Fibroblast of skin of left quadriceps (primary cell): ENCODE results near the gene TMEM255B.
"Not testable (repeated sequence)": the region's sequence is repeated elsewhere in the genome, so short reads cannot be mapped to it uniquely, and the experiment has no call there.

Experiments
- DNase-seq, 2 experiments: peaks; one replicate each; pipeline ENCODE4 v3.0.0-alpha.2; 2013; ENCODE audit warnings: low read depth in 2 of 2

TMEM255B gene

DNA sequence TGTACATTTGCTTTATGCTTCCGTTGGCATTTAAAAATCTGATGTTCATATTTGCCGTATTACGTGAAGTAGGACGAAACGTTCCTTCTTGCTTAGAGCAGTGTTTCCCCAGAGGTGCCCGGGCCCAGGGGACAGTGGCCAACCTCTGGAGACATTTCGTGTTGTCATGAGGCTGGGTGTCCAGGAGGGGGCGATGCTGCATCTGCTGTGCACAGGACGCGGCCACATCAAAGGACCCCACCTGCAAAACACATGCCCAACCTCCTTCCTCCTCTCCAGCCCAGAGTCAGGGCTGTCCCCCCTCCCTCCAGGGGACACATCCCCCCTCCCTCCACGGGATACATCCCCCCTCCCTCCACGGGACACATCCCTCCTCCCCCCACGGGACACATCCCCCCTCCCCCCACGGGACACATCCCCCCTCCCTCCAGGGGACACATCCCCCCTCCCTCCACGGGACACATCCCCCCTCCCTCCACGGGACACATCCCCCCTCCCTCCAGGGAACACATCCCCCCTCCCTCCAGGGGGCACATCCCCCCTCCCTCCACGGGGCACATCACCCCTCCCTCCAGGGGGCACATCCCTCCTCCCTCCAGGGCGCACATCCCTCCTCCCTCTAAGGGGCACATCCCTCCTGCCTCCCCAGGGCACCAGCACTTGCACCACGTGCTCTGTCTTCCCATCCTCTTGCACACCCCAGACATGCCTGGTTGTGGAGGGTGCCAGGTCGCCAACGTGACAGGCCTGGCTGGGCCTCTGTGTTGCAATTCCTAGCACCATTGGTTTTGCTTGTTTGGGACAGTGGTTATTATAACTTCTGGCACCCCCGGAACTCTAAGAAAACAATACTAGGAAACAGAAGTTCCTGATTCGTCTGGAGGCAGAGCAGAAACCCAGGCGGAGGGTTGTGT, 58.2 kb downstream of the TMEM255B start:
- DNase-seq: no peak

DNA sequence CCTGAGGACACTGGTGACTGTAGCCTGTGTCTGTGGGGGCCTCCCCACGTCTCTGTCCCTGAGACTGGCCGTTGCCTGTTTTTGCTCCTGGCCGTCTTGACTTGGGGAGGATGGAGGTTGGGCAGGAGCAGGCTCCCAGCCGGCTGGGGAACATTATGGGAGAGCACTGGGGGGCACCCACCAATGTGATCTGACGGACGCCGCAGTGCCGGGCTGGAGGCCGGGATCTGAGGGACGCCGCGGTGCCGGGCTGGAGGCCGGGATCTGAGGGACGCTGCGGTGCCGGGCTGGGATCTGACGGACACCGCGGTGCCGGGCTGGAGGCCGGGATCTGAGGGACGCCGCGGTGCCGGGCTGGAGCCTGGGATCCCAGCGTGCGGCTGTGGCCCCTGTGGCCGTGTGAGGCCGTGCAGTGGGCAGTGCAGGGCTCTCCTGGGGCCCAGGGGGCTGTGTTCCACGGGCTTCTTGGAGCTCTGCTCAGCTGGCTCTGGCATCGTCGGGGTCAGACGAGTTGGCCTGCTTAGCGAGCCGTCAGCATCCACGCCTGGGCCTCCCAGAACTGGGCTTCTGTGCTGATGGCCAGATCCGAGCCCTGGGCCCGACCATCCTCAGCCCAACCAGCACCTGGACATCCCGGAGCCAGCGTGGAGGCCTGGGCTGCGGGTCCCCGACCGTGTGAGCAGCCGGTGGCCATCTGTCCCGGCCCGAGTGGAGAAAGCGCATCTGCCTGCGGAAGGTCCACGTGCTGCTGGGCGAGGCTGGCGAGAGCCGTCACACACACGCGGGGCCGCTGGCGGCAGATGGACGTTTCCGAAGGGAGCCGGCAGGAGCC, 59.0 kb downstream of the TMEM255B start:
- DNase-seq: no peak

DNA sequence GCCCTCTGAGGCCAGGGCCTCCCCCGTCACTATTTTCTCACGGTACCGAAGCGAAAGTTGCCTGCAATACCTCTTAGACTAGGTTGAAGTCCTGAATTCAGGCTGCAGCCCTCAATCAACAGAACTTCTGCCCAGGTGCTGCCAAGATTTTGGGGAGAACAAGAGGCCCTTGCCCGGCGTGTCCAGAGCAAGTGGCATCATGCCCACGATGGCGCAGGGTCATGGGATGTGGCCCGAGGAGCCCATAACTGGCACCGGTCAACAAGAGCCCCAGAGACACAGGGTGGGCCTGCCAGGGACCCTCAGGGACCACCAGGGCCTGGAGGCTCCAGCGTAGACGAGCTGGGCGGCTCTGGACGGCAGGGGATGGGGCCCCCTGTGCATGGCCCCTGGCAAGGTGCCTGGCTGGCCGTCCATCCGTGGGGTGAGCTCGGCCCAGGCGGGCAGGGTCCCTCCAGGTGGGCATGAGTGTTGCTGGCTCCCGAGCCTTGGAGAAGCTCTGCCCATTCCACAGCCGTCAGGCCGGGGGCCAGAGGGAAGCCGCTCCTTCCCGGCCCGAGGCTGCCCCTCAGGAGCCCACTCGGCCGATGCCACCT, 59.8 kb downstream of the TMEM255B start:
- no peak for DNase-seq

DNA sequence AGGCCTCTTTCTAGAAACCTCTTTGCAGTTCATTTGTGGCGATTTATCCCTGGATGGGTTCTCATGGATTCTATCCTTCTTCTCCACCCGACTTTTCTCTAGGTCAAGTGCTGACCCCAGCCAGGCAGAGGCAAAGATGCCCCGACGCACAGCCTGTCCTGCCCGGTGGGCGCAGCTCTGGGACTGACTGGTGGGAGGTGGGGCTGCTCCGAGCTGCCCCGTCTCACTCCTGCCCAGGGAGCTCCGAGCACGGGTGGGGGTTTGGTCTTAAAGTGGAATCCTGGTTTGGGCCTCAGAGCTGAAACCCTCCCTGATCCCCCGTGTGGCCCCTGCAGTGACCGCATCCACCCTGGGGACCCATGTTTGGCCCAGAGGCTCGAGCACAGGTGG, 60.3 kb downstream of the TMEM255B start:
- no peak for DNase-seq

DNA sequence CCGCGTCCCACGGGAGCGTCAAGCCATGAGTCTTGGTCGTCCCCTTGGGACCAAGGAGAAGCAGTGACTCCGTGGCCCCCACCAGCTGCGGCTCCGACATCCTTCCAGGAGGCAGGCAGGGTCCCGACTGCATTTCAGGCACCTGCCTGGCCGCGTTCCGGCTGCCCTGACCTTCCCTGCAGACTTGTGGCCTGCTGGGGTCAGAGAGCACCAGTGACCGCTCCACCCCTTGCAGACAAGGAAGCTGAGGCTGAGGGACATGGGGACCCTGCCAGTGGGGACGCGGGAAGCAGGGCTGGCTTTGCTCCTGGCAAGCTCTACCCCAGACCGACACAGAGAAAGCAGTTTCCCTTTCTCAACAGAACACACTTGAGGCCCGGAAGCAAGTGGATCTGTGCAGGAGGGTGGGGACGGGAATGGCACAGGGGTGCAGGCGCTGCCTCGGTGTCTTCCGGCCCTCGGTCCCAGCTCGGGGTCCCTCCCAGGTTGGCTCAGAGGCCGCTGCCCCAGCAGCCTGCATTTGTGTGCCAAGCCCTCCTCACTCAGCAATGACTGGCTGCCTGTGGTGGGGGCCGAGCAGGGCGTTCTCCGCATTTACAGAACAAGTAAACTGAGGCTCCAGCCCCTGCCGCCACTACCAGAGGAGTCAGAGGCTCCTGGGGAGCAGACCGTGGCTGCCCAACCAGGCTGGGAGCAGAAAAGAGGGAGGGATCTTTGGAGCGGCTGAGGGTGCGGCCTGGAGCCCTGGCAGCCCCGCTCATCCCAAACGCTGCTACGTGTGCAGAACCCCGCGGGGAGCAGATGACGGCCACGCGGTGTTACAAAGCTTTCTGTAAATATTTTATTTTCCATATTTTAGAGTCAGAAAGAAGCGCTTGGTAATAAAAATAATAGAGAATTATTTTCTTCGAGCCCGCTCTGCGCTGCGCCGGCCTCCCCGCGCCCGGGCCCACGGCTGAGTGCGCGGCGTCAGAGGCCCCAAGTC, 61.0 kb downstream of the TMEM255B start:
- no peak for DNase-seq

DNA sequence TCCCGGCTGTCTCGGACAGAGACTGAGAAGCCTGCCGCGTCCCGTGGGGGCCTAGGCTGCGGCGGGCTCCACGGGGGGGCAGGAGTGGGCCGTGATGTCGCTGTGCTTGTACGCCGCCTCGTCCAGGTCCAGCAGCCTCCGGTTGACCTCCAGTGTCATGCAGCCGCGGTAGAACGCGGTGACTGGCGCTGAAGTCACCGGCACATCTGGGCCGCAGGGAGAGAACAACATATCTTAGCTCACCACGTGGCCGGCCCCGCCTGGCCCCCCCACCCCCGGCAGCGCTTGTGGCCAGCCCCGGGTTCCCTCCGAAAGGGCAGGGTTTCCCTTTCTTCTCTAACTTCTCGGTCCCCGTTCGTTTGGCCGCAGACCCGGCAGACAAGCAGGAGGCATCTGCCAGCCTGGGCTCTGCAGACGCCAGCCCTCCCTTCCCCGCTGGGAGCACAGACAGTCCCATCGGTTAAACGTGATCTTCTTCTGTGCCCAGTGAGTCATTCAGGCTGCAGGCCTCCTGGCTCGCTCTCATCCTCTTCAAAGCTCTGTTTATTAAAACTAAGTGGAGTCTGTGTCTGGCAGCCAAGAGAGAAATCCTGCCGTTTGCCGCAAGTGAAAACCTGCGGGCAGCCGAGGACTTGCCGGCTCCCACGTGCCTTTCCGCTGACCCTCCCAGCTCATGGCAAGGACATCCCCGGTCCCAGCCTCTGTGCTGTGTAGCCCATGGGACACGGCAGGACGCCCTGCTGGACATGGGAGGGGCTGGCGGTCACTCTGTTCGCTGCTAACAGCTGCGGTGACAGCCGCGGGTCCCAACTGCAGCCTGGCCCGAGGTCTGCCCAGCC, 62.0 kb downstream of the TMEM255B start:
- peak; percentile 91 to 92 for DNase-seq

DNA sequence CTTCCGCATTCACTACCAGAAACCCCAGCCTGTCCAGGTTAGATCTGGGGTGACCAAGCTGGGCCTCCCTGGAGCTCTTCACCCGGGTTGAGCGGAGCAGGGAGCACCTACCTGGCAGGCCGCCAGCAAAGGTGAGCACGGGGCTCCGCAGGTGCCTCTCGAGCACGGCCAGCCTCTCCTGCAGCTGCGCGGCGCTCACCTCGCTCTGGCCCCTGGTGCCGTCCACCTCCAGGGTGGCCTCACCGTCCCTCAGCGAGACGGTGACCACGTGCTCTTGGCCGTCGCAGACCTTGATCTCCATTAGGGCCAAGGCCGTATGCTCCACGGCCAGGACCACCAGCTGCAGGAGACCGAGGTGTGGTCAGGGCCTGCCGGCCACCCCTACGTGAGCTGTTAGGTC, 62.8 kb downstream of the TMEM255B start:
- no peak for DNase-seq

DNA sequence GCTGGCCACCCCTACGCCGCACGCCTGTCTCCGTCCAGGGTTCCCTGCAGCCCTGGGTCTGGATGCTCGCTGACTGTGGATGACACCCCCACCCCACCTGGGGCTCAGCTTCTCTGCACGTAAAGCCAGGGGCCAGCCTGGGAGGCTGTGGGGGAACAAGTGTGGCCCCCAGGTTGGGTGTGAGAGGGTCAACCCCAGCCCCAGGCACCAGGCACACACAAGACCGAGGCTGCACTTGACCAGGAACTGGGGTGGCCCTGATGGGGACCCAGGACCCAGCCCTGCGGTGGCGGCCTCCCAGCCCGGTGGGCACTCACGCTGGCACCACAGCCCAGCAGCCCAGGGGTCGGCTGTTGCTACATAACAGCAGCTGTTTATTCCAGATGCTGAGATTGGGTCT, 63.2 kb downstream of the TMEM255B start:
- no peak for DNase-seq

DNA sequence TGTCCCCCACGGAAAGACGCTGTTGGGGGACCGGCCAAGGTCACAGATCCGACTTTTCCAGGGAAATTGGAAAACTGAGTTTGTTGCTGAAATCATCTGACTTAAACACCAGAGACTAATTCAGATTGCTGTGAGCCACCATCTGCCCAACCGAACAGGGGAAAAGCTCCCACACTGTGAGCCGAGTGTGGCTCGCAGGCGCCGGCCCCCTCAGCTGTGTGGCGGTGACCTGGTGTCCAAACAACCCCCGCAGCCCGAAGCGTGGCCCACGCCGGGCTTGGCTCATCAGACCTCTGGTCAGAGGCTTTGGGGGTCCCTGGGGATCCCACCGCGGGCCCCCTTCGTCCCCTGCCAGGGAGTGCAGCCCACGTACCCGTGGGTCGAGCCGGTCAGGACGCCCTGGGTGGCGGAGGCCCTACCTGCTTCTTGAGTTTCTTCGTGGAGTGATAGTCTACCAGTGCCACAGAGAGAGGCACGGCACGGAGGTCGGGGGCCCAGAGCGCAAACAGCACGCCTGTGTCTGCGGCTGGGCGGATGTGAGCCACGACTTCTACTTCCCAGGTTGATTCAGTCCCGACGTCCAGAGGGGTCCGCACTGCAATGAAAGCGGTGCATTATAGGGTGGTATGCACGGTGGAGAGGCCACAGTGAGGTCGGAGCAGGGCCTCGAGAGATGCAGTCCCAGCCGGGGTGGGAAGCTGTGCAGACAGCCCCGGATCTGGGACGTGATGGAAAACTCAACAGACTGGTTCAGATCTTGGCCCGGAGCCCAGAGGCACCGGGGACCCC, 64.1 kb downstream of the TMEM255B start:
- DNase-seq: no peak

DNA sequence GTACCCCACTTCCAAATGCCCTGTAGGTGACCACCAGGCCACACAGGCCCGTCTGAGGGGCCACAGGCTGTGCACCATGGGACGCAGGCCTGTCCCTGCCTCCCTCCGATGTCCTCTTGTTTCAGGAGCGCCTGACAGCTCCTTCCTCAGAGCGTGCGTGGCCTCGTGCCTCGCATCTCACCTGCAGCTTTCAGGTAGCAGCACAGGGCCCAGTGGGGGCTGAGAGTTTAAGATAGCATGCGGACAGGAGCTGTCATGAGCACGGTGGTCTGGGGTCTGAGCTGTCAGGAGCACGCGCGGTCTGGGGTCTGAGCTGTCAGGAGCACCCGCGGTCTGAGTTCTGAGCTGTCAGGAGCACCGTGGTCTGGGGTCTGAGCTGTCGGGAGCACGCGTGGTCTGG, 64.7 kb downstream of the TMEM255B start:
- no peak for DNase-seq

DNA sequence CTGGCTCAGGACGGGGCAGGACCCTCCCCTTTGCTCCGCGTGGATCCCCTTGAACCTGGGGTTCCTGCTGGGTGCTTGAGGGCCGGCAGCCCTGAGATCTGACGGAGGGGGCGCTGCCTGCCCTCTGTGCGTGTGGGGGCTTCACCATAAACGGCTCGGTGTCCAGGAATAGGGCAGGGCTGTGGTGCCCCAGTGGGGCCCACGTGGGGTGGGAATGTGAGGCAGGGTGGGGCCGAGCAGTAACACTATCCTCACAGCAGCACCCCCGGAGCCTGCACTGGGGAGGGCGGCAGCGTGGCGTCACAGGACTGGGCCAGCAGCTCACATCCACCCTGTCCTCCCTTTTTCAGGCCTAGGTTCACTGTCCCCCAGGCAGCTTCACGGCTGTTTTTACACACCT, 66.8 kb downstream of the TMEM255B start:
- no peak for DNase-seq

DNA sequence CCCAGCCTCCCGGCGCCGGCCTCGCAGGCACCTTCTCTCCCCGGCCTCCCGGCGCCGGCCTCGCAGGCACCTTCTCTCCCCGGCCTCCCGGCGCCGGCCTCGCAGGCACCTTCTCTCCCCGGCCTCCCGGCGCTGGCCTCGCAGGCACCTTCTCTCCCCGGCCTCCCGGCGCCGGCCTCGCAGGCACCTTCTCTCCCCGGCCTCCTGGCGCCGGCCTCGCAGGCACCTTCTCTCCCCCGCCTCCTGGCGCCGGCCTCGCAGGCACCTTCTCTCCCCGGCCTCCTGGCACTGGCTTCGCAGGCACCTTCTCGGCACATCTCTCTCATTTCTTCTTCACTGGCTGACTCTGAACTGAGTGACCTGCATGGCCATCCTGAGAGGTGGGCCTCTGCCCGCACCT, 67.4 kb downstream of the TMEM255B start:
- DNase-seq: not testable (repeated sequence)

DNA sequence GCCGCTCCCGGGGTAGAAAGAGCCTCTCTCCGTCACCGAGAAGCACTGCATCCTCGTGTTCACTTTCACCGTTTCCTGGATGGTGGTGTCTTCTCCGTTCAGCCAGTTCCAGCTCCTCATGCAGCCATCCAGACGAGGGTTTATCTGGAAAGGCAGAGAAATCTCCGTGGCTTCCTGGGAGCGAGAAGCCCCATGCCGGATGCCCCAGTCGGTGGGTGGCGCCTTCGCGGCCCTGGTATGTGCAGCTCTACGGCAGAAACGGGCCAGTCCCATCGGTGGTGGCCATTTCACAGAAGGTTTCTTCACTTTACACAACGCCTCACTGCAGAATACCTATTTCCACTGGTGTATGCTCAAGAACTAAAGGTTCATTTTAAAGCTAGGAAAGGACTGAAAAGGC, 68.0 kb downstream of the TMEM255B start:
- no peak for DNase-seq

DNA sequence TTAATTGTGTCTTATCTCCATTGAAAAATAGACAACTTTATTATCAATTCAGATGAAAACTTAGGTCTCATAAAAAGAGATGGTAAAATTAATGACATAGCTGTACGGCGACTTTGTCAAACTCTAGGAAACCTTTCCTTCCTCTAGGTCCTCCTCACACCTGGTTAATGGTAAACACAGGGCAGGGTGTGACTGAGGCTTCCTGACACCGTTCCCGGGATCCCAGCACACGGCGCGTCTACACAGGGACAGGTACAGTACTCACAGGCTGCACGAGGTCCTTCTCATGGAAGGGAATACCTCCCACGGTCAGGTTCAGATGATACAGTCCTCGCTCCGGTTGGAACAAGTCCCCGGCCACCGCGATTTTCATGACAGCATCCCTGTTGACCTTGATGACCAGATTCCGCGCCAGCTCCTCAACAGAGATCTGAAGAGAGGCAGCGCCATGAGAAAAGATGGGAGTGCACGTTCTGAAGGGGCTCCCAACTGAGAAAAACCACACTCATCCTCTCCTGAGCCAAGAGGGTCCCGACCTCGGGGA, 69.3 kb downstream of the TMEM255B start:
- DNase-seq: no peak

DNA sequence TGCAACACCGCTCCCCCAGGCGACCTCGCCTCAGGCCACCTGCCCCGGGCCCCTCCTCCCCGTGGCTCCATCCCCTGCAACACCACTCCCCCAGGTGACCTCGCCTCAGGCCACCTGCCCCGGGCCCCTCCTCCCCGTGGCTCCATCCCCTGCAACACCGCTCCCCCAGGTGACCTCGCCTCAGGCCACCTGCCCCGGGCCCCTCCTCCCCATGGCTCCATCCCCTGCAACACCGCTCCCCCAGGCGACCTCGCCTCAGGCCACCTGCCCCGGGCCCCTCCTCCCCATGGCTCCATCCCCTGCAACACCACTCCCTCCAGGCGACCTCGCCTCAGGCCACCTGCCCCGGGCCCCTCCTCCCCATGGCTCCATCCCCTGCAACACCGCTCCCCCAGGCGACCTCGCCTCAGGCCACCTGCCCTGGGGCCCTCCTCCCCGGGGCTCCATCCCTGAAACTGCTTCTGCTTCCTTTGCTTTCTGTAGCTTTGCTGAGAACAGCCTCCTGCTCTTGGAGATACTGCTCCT, 71.5 kb downstream of the TMEM255B start:
- not testable (repeated sequence) for DNase-seq

DNA sequence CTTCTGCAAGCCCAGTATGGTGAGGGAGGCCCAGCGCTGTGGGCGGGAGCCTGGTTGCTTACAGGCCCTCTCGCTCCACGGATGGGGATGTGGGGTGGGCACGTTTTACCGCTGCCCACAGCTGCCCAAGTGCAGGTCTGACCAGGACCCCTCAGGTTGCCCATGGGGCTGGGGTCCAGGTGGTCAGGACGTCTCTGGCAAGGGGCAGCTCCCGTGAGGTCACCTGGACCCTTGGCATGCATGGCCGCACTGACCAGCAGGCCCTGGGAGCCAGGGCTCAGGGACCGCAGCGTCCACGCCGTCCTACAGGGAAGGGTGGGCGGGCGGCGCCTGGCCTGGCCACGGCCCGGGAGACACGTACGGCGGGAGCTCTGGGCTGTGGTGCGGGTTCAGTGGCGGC, 72.0 kb downstream of the TMEM255B start:
- no peak for DNase-seq

DNA sequence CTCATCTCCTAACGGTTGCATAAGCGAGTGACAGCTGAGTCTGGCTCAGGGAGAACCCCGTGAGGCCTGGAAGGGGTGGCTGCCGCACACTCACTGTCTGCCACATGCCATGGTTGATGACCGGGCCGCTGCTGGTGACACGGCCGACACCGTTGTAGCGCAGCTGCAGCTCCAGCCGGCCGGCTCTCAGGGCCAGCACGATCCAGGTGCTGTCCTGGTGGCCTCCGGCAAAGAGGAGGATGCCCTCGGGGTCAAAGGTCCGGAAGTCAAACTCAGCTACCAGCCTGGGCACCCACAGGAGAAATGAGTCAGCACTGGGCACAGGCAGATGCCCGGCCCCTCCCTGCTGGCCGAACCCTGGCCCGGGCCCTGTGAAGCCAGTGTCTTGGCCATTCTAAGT, 73.2 kb downstream of the TMEM255B start:
- no peak for DNase-seq

DNA sequence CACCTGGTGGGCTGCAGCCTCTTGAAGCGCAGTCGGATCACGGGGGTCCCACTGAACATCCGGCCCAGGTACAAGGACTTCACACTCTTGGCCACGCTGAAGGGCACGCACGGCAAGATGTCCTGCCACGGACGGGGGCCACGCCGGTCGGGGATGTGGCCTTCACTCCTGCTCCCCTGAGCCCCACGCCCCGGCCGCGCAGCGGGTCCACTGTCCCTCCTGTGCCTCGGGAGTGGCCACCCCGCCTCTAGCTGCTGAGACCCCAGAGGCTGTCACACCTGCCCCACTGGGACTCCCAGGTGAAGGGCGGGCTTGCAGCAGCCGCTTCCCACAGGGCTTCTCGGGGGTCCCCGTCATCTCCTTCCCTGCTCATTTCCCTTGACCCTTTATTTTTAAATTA, 73.6 kb downstream of the TMEM255B start:
- no peak for DNase-seq
